Glutamatergic neuron (in vitro differentiated cells): ENCODE results near the gene VSTM2B. TPM values are rescaled to one million over a fixed set of nuclear protein-coding genes. Genes with fewer than 3 reads are reported as not detected.
"Not testable (repeated sequence)": the region's sequence is repeated elsewhere in the genome, so short reads cannot be mapped to it uniquely, and the experiment has no call there.

Experiments
- DNase-seq: peaks from one replicate; pipeline ENCODE4 v3.0.0; 2022
- H3K27ac Mint-ChIP-seq: one replicate; pipeline ENCODE4 v1.8.0; 2020; ENCODE audit warnings: mild to moderate bottlenecking, mixed read lengths, inconsistent platforms; ENCODE audit not compliant: unreplicated experiment
- H3K27me3 Mint-ChIP-seq: one replicate; pipeline ENCODE4 v1.8.0; 2020; ENCODE audit warnings: mild to moderate bottlenecking, moderate library complexity, mixed read lengths, inconsistent platforms; ENCODE audit not compliant: unreplicated experiment
- H3K36me3 Mint-ChIP-seq: one replicate; pipeline ENCODE4 v1.8.0; 2020; ENCODE audit warnings: mild to moderate bottlenecking, mixed read lengths, inconsistent platforms; ENCODE audit not compliant: unreplicated experiment
- H3K4me1 Mint-ChIP-seq: one replicate; pipeline ENCODE4 v1.8.0; 2020; ENCODE audit warnings: mild to moderate bottlenecking, low read depth, mixed read lengths, inconsistent platforms; ENCODE audit not compliant: unreplicated experiment
- H3K4me3 Mint-ChIP-seq: one replicate; pipeline ENCODE4 v1.8.0; 2020; ENCODE audit warnings: mild to moderate bottlenecking, mixed read lengths, inconsistent platforms; ENCODE audit not compliant: unreplicated experiment
- H3K9me3 Mint-ChIP-seq: one replicate; pipeline ENCODE4 v1.8.0; 2020; ENCODE audit warnings: mild to moderate bottlenecking, moderate library complexity, mixed read lengths, inconsistent platforms; ENCODE audit not compliant: unreplicated experiment
- CTCF ChIP-seq: fragments of 200-600 bp; sonication (generic); IDR thresholded peaks from one replicate; pipeline ENCODE4 v1.5.0; 2021; ENCODE audit not compliant: partially characterized antibody, unreplicated experiment
- total RNA-seq: library from RNA; stranded (reverse); fragmentation: NEBNext Ultra II Directional; extraction: Animal tissue kit (Norgen Biotek cat#: 25700); gene quantifications from one replicate; pipeline ENCODE4 v1.2.1, GENCODE V29; 2021; ENCODE audit not compliant: unreplicated experiment

The VSTM2B gene
- total RNA-seq, 1 donor from 2014 or later: 16.6 TPM

GRCh38 chr19:29543381-29543780 is 17.6 kb downstream of the VSTM2B start:
- no peak for DNase-seq
- peaks cover 3% of the 10 kb centered on the region for H3K9me3 Mint-ChIP-seq
- peaks cover 15% of the 10 kb centered on the region for H3K36me3 Mint-ChIP-seq
- peaks cover 7% of the 10 kb centered on the region for H3K27me3 Mint-ChIP-seq
- H3K27ac Mint-ChIP-seq: no peak overlapping the region
- H3K4me3 Mint-ChIP-seq: no peak overlapping the region
- no peak for TF ChIP-seq CTCF
- peaks cover 11% of the 10 kb centered on the region for H3K4me1 Mint-ChIP-seq

DNA sequence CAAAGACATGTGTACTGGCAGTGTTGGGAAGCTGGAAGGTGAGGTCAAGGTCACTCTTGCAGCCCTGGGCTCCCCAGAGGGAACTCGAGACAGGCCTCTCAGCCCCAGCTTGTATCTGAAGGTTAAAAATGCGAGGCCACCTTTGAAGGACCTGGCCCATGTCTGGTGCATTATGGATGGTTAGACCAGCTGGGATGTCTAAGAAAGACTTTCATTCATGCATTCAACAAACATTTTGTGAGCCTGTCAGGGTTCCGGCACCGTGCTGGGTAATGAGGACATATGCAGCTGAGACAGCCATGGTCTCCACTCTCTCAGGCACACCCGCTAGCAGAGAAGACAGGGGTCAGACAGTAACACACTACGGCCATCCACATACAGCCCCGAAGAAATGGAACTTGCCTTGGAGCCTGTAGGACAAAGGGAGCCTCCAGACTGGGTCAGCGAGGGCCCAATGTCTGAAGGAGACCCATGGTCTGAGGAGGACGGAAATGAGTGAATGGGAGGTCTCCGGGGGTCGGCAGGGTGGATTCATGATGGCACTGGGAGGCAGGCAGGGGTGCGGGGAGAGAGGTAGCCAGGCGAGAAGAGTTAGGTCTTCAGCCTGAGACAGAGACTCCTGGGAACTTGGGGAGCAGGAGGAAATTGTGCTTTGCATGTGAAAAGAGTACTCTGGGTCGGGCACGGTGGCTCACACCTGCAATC is 19.0 kb downstream of the VSTM2B start:
- DNase-seq: no peak
- Mint-ChIP-seq H3K4me1 (peaks cover 15% of the 10 kb centered on the region), H3K36me3 (peaks cover 8% of the 10 kb centered on the region), H3K27ac (no peak overlapping the region), H3K27me3 (peaks cover 7% of the 10 kb centered on the region), H3K4me3 (no peak overlapping the region), H3K9me3 (peaks cover 7% of the 10 kb centered on the region)
- TF ChIP-seq CTCF: no peak

- not testable (repeated sequence) for H3K27me3 Mint-ChIP-seq, H3K9me3 Mint-ChIP-seq, H3K27ac Mint-ChIP-seq, DNase-seq, H3K4me3 Mint-ChIP-seq, H3K36me3 Mint-ChIP-seq
- peaks cover 15% of the 10 kb centered on the region for H3K4me1 Mint-ChIP-seq
These were observed 19.7 kb downstream of the VSTM2B start for GRCh38 chr19:29545447-29545846.

GRCh38 chr19:29545866-29546582 is 20.2 kb downstream of the VSTM2B start:
- H3K9me3 Mint-ChIP-seq: peaks cover 7% of the 10 kb centered on the region
- DNase-seq: no peak
- peaks cover 7% of the 10 kb centered on the region for H3K27me3 Mint-ChIP-seq
- TF ChIP-seq CTCF: no peak
- H3K4me1 Mint-ChIP-seq: peaks cover 17% of the 10 kb centered on the region
- no peak overlapping the region for H3K4me3 Mint-ChIP-seq
- no peak overlapping the region for H3K27ac Mint-ChIP-seq
- peaks cover 11% of the 10 kb centered on the region for H3K36me3 Mint-ChIP-seq

DNA sequence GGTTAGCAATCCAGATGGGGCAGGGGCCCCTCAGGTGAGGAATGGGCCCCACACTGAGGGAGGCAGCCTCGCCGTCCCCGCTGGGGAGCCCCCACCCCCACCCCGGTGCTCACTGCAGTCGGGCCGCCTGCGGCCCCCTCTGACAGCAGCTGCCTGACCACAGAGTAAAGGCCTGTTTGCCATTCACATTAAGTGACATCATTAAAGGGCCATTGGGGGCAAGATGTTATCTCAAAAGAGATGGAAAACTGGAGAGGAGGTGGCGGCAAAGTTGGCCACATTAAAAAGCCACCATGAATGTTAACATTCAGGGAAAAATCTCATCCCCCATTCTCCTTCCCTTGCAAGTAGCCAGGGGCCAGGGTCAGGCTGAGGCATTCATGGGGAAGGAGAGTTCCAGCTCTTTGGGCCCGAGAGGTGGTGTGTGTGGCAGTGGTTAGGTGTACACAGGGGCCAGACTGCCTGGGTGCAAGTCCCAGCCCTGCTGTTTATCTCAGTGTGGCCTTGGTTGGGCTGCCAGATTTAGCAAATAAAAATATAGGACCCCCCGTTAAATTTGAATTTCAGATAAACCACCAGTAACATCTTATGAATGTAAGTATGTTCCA is 20.9 kb downstream of the VSTM2B start:
- DNase-seq: no peak
- TF ChIP-seq CTCF: no peak
- Mint-ChIP-seq H3K27me3 (peaks cover 7% of the 10 kb centered on the region), H3K27ac (no peak overlapping the region), H3K36me3 (peaks cover 11% of the 10 kb centered on the region), H3K4me3 (no peak overlapping the region), H3K4me1 (peaks cover 17% of the 10 kb centered on the region), H3K9me3 (peaks cover 10% of the 10 kb centered on the region)
